SK-N-MC (cell line): ENCODE measurements around the gene PTPRM.

ENCODE experiments used
- EZH2 ChIP-seq: fragments of 200-600 bp; sonication (generic); IDR thresholded peaks from one replicate; pipeline ENCODE4 v1.6.1; 2017; ENCODE audit warnings: antibody characterized with exemption
- FOXP2 ChIP-seq: optimal IDR thresholded peaks from 2 replicates; pipeline ENCODE3; 2011; ENCODE audit warnings: mild to moderate bottlenecking, moderate library complexity; ENCODE audit not compliant: insufficient read depth; ENCODE audit errors: extremely low read length, control extremely low read depth
- POLR2AphosphoS5 ChIP-seq: IDR thresholded peaks from 2 replicates; pipeline ENCODE4 v1.6.1; 2012; ENCODE audit warnings: mild to moderate bottlenecking, low read depth, low read length, borderline replicate concordance

- TF ChIP-seq POLR2AphosphoS5 (no peak), EZH2 (no peak), FOXP2 (no peak)
Observed at GRCh38 chr18:7558769-7559168, 8.3 kb upstream of the PTPRM start.
